MM.1S (cell line): ENCODE measurements around the gene SLC13A2.

ENCODE experiments used
- EZH2 ChIP-seq: fragments of 300-600 bp; sonication (generic); optimal IDR thresholded peaks from 2 replicates; pipeline ENCODE3; 2017; ENCODE audit warnings: low read depth, mild to moderate bottlenecking, antibody characterized with exemption, low read length, mixed read lengths
- EZH2phosphoT487 ChIP-seq: fragments of 300-600 bp; sonication (generic); IDR thresholded peaks from 2 replicates; pipeline ENCODE4 v1.6.1; 2018; ENCODE audit warnings: antibody characterized with exemption, low read length
- TF ChIP-seq, protein P1 (sequence below): fragments of 300-600 bp; sonication (generic); IDR thresholded peaks from 2 replicates; pipeline ENCODE4 v1.5.1; 2016; ENCODE audit warnings: antibody characterized with exemption, low read length, mixed read lengths

DNA sequence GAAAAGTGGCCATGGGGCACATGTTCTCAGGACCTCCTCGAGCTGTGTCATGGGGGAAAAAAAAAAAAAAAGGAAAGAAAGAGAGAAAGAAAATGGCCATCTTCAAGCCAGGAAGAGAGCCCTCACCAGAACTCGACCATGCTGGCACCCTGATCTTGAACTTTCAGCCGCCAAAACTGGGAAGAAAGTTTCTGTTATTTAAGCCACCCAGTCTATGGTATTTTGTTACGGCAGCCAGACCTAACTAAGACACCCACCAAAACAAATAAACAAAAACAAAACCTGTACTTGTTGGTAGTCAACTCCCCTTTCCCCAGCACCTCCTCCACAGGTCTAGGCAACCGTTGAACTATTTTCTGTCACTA, 26.1 kb upstream of the SLC13A2 start:
- TF ChIP-seq, protein P1, sequence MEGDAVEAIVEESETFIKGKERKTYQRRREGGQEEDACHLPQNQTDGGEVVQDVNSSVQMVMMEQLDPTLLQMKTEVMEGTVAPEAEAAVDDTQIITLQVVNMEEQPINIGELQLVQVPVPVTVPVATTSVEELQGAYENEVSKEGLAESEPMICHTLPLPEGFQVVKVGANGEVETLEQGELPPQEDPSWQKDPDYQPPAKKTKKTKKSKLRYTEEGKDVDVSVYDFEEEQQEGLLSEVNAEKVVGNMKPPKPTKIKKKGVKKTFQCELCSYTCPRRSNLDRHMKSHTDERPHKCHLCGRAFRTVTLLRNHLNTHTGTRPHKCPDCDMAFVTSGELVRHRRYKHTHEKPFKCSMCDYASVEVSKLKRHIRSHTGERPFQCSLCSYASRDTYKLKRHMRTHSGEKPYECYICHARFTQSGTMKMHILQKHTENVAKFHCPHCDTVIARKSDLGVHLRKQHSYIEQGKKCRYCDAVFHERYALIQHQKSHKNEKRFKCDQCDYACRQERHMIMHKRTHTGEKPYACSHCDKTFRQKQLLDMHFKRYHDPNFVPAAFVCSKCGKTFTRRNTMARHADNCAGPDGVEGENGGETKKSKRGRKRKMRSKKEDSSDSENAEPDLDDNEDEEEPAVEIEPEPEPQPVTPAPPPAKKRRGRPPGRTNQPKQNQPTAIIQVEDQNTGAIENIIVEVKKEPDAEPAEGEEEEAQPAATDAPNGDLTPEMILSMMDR, result no peak
- no peak for TF ChIP-seq EZH2
- TF ChIP-seq EZH2phosphoT487, result no peak
